ENCODE results near the gene HOXA3.

DNA sequence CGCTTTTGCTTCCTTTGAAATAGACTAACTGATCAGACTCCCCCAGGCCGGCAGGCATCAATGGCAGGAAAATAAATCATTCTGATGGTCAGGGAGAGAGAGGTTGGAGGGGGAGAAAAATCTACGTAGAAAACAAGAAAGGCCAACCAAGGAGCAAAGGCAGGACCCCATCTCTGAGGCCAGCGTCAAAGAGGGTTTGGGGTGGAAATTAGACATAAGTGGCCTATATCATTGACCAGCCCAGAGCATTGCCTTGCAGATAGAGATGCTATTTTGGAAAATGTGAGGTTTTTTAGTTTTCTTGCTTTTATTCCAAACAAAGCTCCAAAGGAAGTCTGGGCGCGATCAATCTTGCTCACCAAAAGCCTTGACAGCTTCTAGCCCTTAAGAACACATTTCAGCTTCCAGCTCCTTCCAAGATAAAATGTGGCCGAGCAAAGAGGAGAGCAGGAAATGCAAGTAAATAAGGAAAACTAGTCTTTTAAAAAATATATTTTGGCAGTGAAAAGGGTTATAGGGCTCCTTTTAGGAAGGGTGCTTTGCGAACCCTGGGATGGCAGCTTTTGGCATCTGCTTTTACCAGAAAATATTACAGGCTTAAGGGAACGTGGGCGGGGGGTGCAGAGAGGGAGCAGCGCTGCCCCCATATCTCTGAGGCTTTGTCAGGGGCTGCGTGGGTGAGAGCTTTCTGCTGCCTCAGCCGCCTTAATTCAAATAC, 47.9 kb downstream of the HOXA3 start:
- TF ChIP-seq SP1 (CRISPR knock-in tag; IDR thresholded peaks at IDR 0.05), result no peak
- no peak for TF ChIP-seq ZEB2 (IDR thresholded peaks at IDR 0.05)
- no peak for TF ChIP-seq POLR2A (conservative IDR thresholded peaks at IDR 0.05)
- TF ChIP-seq, protein P1, sequence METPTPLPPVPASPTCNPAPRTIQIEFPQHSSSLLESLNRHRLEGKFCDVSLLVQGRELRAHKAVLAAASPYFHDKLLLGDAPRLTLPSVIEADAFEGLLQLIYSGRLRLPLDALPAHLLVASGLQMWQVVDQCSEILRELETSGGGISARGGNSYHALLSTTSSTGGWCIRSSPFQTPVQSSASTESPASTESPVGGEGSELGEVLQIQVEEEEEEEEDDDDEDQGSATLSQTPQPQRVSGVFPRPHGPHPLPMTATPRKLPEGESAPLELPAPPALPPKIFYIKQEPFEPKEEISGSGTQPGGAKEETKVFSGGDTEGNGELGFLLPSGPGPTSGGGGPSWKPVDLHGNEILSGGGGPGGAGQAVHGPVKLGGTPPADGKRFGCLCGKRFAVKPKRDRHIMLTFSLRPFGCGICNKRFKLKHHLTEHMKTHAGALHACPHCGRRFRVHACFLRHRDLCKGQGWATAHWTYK (CRISPR knock-in tag; IDR thresholded peaks at IDR 0.05), result no peak

All from K562 (cell line).